Hepatocyte (in vitro differentiated cells): ENCODE results near the gene SLC15A3. TPM values are rescaled to one million over a fixed set of nuclear protein-coding genes. Genes with fewer than 3 reads are reported as not detected.

ENCODE experiments used
- DNase-seq: peaks from one replicate; pipeline ENCODE4 v3.0.0-alpha.2; 2016; ENCODE audit warnings: low spot score
- H2AFZ ChIP-seq: fragments of 200-600 bp; sonication (generic); 2 replicates; pipeline ENCODE4 v1.6.0; 2016; ENCODE audit warnings: antibody characterized with exemption, mild to moderate bottlenecking
- H3K27ac ChIP-seq: fragments of 200-600 bp; sonication (generic); 2 replicates; pipeline ENCODE4 v1.5.1; 2016; ENCODE audit warnings: mild to moderate bottlenecking
- H3K27me3 ChIP-seq: fragments of 200-600 bp; sonication (generic); 2 replicates; pipeline ENCODE4 v1.6.1; 2016
- H3K36me3 ChIP-seq: fragments of 200-600 bp; sonication (generic); replicated peaks from 2 replicates; pipeline ENCODE4 v1.5.1; 2016; ENCODE audit warnings: low read depth; ENCODE audit not compliant: insufficient read depth
- H3K4me1 ChIP-seq: fragments of 200-600 bp; sonication (generic); 2 replicates; pipeline ENCODE4 v1.5.1; 2016; ENCODE audit warnings: mild to moderate bottlenecking, moderate library complexity; ENCODE audit not compliant: insufficient read depth
- H3K4me2 ChIP-seq: fragments of 200-600 bp; sonication (generic); 2 replicates; pipeline ENCODE4 v1.6.0; 2016
- H3K4me3 ChIP-seq: fragments of 200-600 bp; sonication (generic); 2 replicates; pipeline ENCODE4 v1.5.1; 2016; ENCODE audit warnings: mild to moderate bottlenecking
- H3K79me2 ChIP-seq: fragments of 200-600 bp; sonication (generic); 2 replicates; pipeline ENCODE4 v1.6.0; 2017; ENCODE audit warnings: mild to moderate bottlenecking
- H3K9me2 ChIP-seq: fragments of 200-600 bp; sonication (generic); replicated peaks from 2 replicates; pipeline ENCODE4 v1.6.0; 2017; ENCODE audit warnings: mild to moderate bottlenecking; ENCODE audit not compliant: insufficient read depth
- H3K9me3 ChIP-seq: fragments of 200-600 bp; sonication (generic); 2 replicates; pipeline ENCODE4 v1.5.1; 2016; ENCODE audit warnings: low read depth, mild to moderate bottlenecking
- H4K20me1 ChIP-seq: fragments of 200-600 bp; sonication (generic); 2 replicates; pipeline ENCODE4 v1.6.0; 2016; ENCODE audit warnings: mild to moderate bottlenecking; ENCODE audit not compliant: insufficient read depth, poor library complexity, severe bottlenecking
- EZH2 ChIP-seq: fragments of 200-600 bp; sonication (generic); IDR thresholded peaks from 2 replicates; pipeline ENCODE4 v1.6.1; 2016; ENCODE audit warnings: antibody characterized with exemption, mild to moderate bottlenecking, borderline replicate concordance
- EZH2phosphoT487 ChIP-seq: fragments of 200-600 bp; sonication (generic); IDR thresholded peaks from one replicate; pipeline ENCODE4 v1.6.1; 2018; ENCODE audit warnings: antibody characterized with exemption, mild to moderate bottlenecking, low read depth, moderate library complexity; ENCODE audit not compliant: unreplicated experiment, severe bottlenecking
- WGBS: methylation state at CpG from one replicate; pipeline ENCODE4 v1.1.6; 2016; ENCODE audit warnings: low lambda C conversion rate; ENCODE audit errors: missing lambda C conversion rate; 5-methylcytosine and 5-hydroxymethylcytosine counted together
- polyA plus RNA-seq: library from polyadenylated mRNA; unstranded; fragments of >200 nt; fragmentation: Nextera tagmentation; extraction: Ambion mirVana; gene quantifications from 2 replicates; pipeline ENCODE4 v1.2.1, GENCODE V29; 2016
- total RNA-seq: library from RNA; depleted of rRNA; stranded (reverse); fragments of >200 nt; gene quantifications from 2 replicates; pipeline ENCODE4 v1.2.3, GENCODE V29; 2014
- TF ChIP-seq, protein P1 (sequence below): fragments of 200-600 bp; sonication (generic); IDR thresholded peaks from 2 replicates; pipeline ENCODE4 v1.5.1; 2016; ENCODE audit warnings: antibody characterized with exemption, mild to moderate bottlenecking; ENCODE audit not compliant: poor library complexity

SLC15A3 gene
- total and polyA plus RNA-seq, 2 experiments from 2014 or later: 0.56 to 3.3 TPM

DNA sequence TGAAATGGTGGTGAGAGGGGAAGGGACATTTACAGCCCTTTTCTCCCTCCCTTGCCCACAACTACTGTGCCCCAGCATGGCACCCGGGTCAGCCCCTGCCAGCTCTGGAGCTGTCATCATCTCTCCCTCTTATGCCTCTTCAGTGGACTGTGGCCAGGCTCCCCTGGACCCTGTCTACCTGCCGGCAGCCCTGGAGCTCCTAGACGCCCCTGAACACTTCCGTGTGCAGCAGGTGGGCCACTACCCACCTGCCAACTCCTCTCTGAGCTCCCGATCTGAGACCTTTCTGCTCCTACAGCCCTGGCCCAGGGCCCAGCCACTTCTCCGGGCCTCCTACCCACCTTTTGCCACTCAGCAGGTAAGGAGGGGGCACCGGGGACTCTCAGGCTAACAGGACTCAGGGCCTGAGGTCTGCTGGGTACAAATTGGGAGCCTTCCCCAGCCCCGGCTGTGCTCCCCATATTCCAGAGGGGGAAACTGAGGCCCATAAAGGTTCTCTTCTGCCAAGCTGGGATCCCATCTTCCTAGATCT lies 24.8 kb downstream of the SLC15A3 start:
- Histone ChIP-seq H3K27me3 (no peaks in the 10 kb centered on the region), H3K4me3 (no peak overlapping the region), H3K79me2 (peaks cover 10% of the 10 kb centered on the region), H3K9me2 (no peaks in the 10 kb centered on the region), H3K27ac (no peak overlapping the region), H3K36me3 (no peaks in the 10 kb centered on the region), H2AFZ (no peak overlapping the region), H3K4me1 (peaks cover 5% of the 10 kb centered on the region), H4K20me1 (no peaks in the 10 kb centered on the region), H3K4me2 (no peak overlapping the region), H3K9me3 (no peaks in the 10 kb centered on the region)
- DNase-seq: no peak
- 96% methylated on average over 7 of the region's 8 CpGs for WGBS
- no peak for TF ChIP-seq EZH2
- TF ChIP-seq EZH2phosphoT487: no peak
- TF ChIP-seq, protein P1, sequence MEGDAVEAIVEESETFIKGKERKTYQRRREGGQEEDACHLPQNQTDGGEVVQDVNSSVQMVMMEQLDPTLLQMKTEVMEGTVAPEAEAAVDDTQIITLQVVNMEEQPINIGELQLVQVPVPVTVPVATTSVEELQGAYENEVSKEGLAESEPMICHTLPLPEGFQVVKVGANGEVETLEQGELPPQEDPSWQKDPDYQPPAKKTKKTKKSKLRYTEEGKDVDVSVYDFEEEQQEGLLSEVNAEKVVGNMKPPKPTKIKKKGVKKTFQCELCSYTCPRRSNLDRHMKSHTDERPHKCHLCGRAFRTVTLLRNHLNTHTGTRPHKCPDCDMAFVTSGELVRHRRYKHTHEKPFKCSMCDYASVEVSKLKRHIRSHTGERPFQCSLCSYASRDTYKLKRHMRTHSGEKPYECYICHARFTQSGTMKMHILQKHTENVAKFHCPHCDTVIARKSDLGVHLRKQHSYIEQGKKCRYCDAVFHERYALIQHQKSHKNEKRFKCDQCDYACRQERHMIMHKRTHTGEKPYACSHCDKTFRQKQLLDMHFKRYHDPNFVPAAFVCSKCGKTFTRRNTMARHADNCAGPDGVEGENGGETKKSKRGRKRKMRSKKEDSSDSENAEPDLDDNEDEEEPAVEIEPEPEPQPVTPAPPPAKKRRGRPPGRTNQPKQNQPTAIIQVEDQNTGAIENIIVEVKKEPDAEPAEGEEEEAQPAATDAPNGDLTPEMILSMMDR: no peak

DNA sequence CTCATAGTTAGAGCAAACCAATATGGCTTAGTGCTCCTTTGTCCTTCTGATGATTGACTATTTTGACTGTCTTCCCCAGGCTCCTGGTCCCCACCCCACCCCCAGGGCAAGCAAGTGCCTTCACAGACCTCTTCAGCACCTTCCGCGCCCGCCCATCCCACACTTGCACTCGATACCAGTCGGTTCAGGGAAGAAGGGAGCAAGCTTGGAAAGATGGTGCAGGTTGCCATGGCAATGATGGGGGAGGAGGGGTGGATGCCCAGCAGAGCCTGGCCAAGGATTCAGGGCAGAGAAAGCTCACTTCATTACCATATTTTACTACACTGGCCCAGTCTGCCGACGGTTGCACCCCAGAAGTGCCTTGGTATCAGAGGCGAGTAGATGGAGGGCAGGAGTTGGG lies 25.5 kb downstream of the SLC15A3 start:
- Histone ChIP-seq H3K36me3 (no peaks in the 10 kb centered on the region), H3K27me3 (no peaks in the 10 kb centered on the region)
- TF ChIP-seq EZH2: no peak
- no peak for TF ChIP-seq EZH2phosphoT487
- TF ChIP-seq, protein P1: no peak

DNA sequence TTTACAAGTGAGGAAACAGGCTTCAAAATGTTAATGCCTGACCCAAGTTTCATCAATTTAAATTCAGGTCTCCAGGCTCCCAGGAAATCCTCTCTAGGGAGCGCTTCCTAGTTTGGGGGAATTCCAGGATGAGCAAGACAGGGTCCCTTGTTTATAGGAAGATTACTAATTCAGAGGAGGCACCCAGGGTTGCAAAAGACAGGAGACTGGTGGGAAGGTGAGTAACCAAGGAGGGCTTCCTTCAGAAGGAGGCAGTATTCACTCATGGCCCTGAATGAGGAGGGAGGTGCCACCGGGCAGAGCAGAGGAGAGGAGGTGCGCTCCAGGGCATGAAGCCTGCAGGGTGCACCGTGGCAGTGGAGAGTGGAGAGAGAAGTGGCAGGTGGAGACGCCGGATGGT lies 26.1 kb downstream of the SLC15A3 start:
- peaks cover 5% of the 10 kb centered on the region for H3K4me1 ChIP-seq
- H3K79me2 ChIP-seq: peaks cover 10% of the 10 kb centered on the region
- no peak overlapping the region for H3K27ac ChIP-seq
- H4K20me1 ChIP-seq: no peaks in the 10 kb centered on the region
- no peaks in the 10 kb centered on the region for H3K27me3 ChIP-seq
- no peak for TF ChIP-seq EZH2phosphoT487
- TF ChIP-seq, protein P1: no peak
- no peak for TF ChIP-seq EZH2
- H3K36me3 ChIP-seq: no peaks in the 10 kb centered on the region
- no peaks in the 10 kb centered on the region for H3K9me3 ChIP-seq
- H2AFZ ChIP-seq: no peak overlapping the region
- H3K4me2 ChIP-seq: peak overlapping the region; percentile 98
- no peak overlapping the region for H3K4me3 ChIP-seq
- DNase-seq: no peak
- no peaks in the 10 kb centered on the region for H3K9me2 ChIP-seq
- WGBS: 67% methylated on average over 6 of the region's 6 CpGs

More for the DNA sequence above, 25.5 kb downstream of the SLC15A3 start:
- no peak overlapping the region for H3K4me3 ChIP-seq
- no peaks in the 10 kb centered on the region for H4K20me1 ChIP-seq
- peaks cover 10% of the 10 kb centered on the region for H3K79me2 ChIP-seq
- no peak overlapping the region for H2AFZ ChIP-seq
- DNase-seq: no peak
- H3K9me2 ChIP-seq: no peaks in the 10 kb centered on the region
- no peaks in the 10 kb centered on the region for H3K9me3 ChIP-seq
- WGBS: 96% methylated on average over 8 of the region's 8 CpGs
- H3K4me2 ChIP-seq: no peak overlapping the region
- peaks cover 5% of the 10 kb centered on the region for H3K4me1 ChIP-seq
- H3K27ac ChIP-seq: no peak overlapping the region
